ENCODE measurements around the gene UNC5B.

Gene UNC5B

DNA sequence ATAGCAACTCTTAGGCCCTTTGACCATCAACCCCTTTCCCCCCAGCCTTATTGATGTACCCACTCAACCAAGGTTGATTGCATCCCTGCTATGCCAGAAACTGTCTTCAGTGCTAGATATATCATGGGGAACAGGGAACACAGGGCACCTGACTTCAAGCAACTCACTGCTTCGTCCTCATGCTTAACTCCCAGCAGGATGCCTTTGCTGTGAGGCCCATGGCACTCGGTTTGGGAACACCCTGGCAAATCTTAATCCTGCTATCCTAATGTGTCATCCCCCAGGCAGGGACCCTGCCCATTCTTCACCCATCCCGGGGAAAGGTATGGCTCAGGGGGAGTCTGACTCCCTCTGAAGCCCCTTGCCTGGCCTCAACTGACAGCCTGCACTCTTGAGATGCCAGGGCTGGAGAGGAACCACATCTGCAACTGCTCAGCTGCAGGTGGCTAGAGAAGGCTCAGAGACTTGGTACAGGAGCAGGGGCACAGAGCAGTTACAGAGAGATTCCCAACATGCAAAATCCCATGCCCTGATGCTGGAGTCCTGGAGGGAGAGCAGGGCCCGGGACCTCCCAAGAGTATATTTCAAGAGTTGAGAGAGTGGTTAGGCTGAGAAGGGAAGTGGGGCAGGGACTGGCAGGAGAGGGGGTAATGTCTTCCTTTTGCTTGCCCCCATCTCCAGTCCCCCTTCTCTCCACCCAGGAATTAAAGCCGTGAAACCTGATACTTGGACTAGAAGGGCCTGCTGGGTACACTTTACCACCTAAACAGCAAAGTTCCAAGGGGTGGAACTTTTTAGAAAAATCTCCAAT, 2.4 kb upstream of the UNC5B start:
- H3K27ac ChIP-seq (ENCODE audit: low read depth, low read length): no peak overlapping the region
- H2AK5ac ChIP-seq (ENCODE audit: low read length): no peak overlapping the region
- no peak overlapping the region for H3K18ac ChIP-seq (ENCODE audit: low read length)
- no peak overlapping the region for H4K12ac ChIP-seq (ENCODE audit: low read depth, low read length)
- H3K36me3 ChIP-seq (ENCODE audit: control insufficient read depth in 1 of 2, insufficient read depth in 2 of 2, low read length in 2 of 2): peaks cover 5% of the 10 kb centered on the region in 2 experiments
- H3K79me2 ChIP-seq (ENCODE audit: control insufficient read depth, insufficient read depth, low read length, poor library complexity): peaks cover 21% of the 10 kb centered on the region
- H4K8ac ChIP-seq (ENCODE audit: low read depth, low read length): no peak overlapping the region
- H3K9ac ChIP-seq (ENCODE audit: low read length): no peak overlapping the region
- H3K4ac ChIP-seq (ENCODE audit: low read depth, low read length): no peak overlapping the region
- H3K9me3 ChIP-seq (ENCODE audit: insufficient read depth, low read depth, low read length): no peaks in the 10 kb centered on the region
- H3K4me3 ChIP-seq (ENCODE audit: low read depth, low read length): no peak overlapping the region
- H2BK5ac ChIP-seq (ENCODE audit: low read depth, low read length, poor library complexity): no peak overlapping the region
- H3K27me3 ChIP-seq (ENCODE audit: insufficient read depth, low read length): no peaks in the 10 kb centered on the region
- DNase-seq: no peak
- peaks cover 24% of the 10 kb centered on the region for H3K79me1 ChIP-seq (ENCODE audit: low read length)
- H4K91ac ChIP-seq (ENCODE audit: low read depth, low read length): no peak overlapping the region
- H3K23ac ChIP-seq (ENCODE audit: low read length): no peak overlapping the region
- WGBS (ENCODE audit: extremely low coverage, insufficient coverage, insufficient read length): no CpG with 5 or more reads among the region's 5 CpGs
- no peak overlapping the region for H2BK12ac ChIP-seq (ENCODE audit: low read length)
- no peak overlapping the region for H2AFZ ChIP-seq (ENCODE audit: insufficient read depth, low read length, poor library complexity)
- H2BK120ac ChIP-seq (ENCODE audit: insufficient read depth, low read length, poor library complexity): no peak overlapping the region
- no peak overlapping the region for H3K14ac ChIP-seq (ENCODE audit: low read length)
- no peak overlapping the region for H3K4me2 ChIP-seq (ENCODE audit: low read length)
- H3K4me1 ChIP-seq (ENCODE audit: control insufficient read depth in 1 of 2, insufficient read depth in 2 of 2, low read length in 2 of 2): peaks cover 8 to 11% of the 10 kb centered on the region in 2 experiments

DNA sequence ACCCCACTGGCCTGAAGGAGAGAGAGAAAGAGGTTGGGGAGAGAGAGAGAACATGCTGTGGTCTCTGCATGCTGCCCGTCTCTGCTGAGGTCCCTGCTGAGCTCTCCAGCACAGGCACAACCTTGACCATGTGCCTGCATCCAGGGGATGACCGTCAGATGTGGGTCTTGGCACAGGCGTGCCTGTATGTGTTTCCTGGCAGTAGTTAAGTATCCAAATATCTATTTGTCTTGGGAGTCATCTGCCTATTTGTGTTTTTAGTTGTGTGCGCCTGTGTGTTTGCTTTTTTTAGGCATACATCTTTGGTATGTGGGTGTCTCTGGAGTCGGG, 1.9 kb upstream of the UNC5B start:
- WGBS (ENCODE audit: extremely low coverage, insufficient coverage, insufficient read length): no CpG with 5 or more reads among the region's 5 CpGs
- no peak overlapping the region for H3K9ac ChIP-seq (ENCODE audit: low read length)
- peaks cover 5 to 8% of the 10 kb centered on the region in 2 experiments for H3K36me3 ChIP-seq (ENCODE audit: control insufficient read depth in 1 of 2, insufficient read depth in 2 of 2, low read length in 2 of 2)

DNA sequence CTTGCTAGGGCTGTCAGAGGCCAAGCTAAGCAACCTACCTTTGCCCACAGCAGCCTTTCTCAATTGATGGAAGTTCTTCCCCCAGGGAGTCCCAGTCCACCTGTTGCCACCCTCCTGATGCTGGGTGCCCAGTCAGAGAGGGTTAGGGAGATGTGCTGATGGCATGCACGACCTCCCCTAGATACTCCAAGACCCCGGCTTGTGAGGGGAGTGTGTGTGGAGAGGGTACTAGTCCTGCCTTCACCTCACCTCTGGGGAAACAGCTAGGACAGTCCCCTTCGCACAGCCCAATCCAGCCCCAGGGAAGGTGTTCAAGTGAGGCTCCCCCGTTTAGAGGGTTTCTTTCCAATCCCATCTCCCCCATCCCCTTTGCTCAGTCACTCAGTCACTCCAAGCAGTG, 1.3 kb upstream of the UNC5B start:
- Histone ChIP-seq H4K8ac (ENCODE audit: low read depth, low read length) (no peak overlapping the region), H3K27me3 (ENCODE audit: insufficient read depth, low read length) (no peaks in the 10 kb centered on the region), H3K79me1 (ENCODE audit: low read length) (peaks cover 29% of the 10 kb centered on the region), H4K12ac (ENCODE audit: low read depth, low read length) (no peak overlapping the region), H2BK5ac (ENCODE audit: low read depth, low read length, poor library complexity) (no peak overlapping the region), H3K14ac (ENCODE audit: low read length) (no peak overlapping the region), H3K4me2 (ENCODE audit: low read length) (no peak overlapping the region), H3K36me3 (ENCODE audit: control insufficient read depth in 1 of 2, insufficient read depth in 2 of 2, low read length in 2 of 2) (peaks cover 5 to 8% of the 10 kb centered on the region in 2 experiments), H3K4me3 (ENCODE audit: low read depth, low read length) (no peak overlapping the region), H3K4me1 (ENCODE audit: control insufficient read depth in 1 of 2, insufficient read depth in 2 of 2, low read length in 2 of 2) (peaks cover 19 to 20% of the 10 kb centered on the region in 2 experiments), H3K79me2 (ENCODE audit: control insufficient read depth, insufficient read depth, low read length, poor library complexity) (peaks cover 24% of the 10 kb centered on the region), H2AK5ac (ENCODE audit: low read length) (no peak overlapping the region), H2BK120ac (ENCODE audit: insufficient read depth, low read length, poor library complexity) (no peak overlapping the region), H3K27ac (ENCODE audit: low read depth, low read length) (no peak overlapping the region), H2AFZ (ENCODE audit: insufficient read depth, low read length, poor library complexity) (no peak overlapping the region), H3K9me3 (ENCODE audit: insufficient read depth, low read depth, low read length) (no peaks in the 10 kb centered on the region), H2BK12ac (ENCODE audit: low read length) (no peak overlapping the region), H3K9ac (ENCODE audit: low read length) (no peak overlapping the region), H3K4ac (ENCODE audit: low read depth, low read length) (no peak overlapping the region), H3K23ac (ENCODE audit: low read length) (no peak overlapping the region), H3K18ac (ENCODE audit: low read length) (no peak overlapping the region), H4K91ac (ENCODE audit: low read depth, low read length) (no peak overlapping the region)
- WGBS (ENCODE audit: extremely low coverage, insufficient coverage, insufficient read length): no CpG with 5 or more reads among the region's 4 CpGs
- DNase-seq: no peak

More for the DNA sequence above, 1.9 kb upstream of the UNC5B start:
- Histone ChIP-seq H3K79me2 (ENCODE audit: control insufficient read depth, insufficient read depth, low read length, poor library complexity) (peaks cover 24% of the 10 kb centered on the region), H2BK5ac (ENCODE audit: low read depth, low read length, poor library complexity) (no peak overlapping the region), H2AK5ac (ENCODE audit: low read length) (no peak overlapping the region), H3K18ac (ENCODE audit: low read length) (no peak overlapping the region), H3K4ac (ENCODE audit: low read depth, low read length) (no peak overlapping the region), H2BK120ac (ENCODE audit: insufficient read depth, low read length, poor library complexity) (no peak overlapping the region), H3K4me2 (ENCODE audit: low read length) (no peak overlapping the region), H2AFZ (ENCODE audit: insufficient read depth, low read length, poor library complexity) (no peak overlapping the region), H3K27ac (ENCODE audit: low read depth, low read length) (no peak overlapping the region), H4K91ac (ENCODE audit: low read depth, low read length) (no peak overlapping the region), H3K27me3 (ENCODE audit: insufficient read depth, low read length) (no peaks in the 10 kb centered on the region), H4K8ac (ENCODE audit: low read depth, low read length) (no peak overlapping the region), H3K23ac (ENCODE audit: low read length) (no peak overlapping the region), H3K9me3 (ENCODE audit: insufficient read depth, low read depth, low read length) (no peaks in the 10 kb centered on the region), H2BK12ac (ENCODE audit: low read length) (no peak overlapping the region), H4K12ac (ENCODE audit: low read depth, low read length) (no peak overlapping the region), H3K4me3 (ENCODE audit: low read depth, low read length) (no peak overlapping the region), H3K14ac (ENCODE audit: low read length) (no peak overlapping the region), H3K4me1 (ENCODE audit: control insufficient read depth in 1 of 2, insufficient read depth in 2 of 2, low read length in 2 of 2) (peaks cover 13 to 16% of the 10 kb centered on the region in 2 experiments), H3K79me1 (ENCODE audit: low read length) (peaks cover 27% of the 10 kb centered on the region)
- no peak for DNase-seq

DNA sequence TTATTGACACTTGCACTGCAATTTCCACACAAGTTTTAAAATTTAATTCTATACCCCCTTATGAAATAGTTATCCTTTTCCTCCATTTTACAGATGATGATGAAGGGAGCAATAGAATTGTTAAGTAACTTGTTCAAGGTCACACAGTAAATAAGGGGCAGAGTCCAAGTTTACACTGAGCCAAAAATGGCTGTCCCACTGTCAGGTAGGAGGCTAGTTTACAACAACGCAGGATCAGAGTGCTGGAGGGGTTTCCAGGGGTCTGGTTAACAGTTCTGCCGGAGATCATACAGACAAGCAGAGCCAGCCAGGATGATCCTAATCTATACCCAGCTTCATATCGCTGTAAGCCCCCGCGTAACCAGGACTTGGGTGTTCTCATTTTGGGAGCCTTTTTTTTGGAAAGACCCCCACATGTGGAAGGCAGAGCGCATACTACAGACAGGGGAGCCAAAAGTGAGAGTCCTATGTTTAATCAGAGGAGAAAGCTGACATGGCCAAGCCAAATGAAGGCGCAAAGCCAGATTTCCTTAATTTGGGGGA, 524 bp upstream of the UNC5B start:
- Histone ChIP-seq H3K14ac (ENCODE audit: low read length) (no peak overlapping the region), H3K27me3 (ENCODE audit: insufficient read depth, low read length) (no peaks in the 10 kb centered on the region), H3K23ac (ENCODE audit: low read length) (no peak overlapping the region), H3K9me3 (ENCODE audit: insufficient read depth, low read depth, low read length) (no peaks in the 10 kb centered on the region), H3K79me2 (ENCODE audit: control insufficient read depth, insufficient read depth, low read length, poor library complexity) (peaks cover 32% of the 10 kb centered on the region), H4K12ac (ENCODE audit: low read depth, low read length) (no peak overlapping the region), H3K4ac (ENCODE audit: low read depth, low read length) (no peak overlapping the region), H4K91ac (ENCODE audit: low read depth, low read length) (peak overlapping the region; percentile 50), H3K18ac (ENCODE audit: low read length) (peak overlapping the region; percentile 78), H3K36me3 (ENCODE audit: control insufficient read depth in 1 of 2, insufficient read depth in 2 of 2, low read length in 2 of 2) (peaks cover 5 to 8% of the 10 kb centered on the region in 2 experiments), H4K8ac (ENCODE audit: low read depth, low read length) (no peak overlapping the region), H2BK120ac (ENCODE audit: insufficient read depth, low read length, poor library complexity) (peak overlapping the region; percentile 76), H2BK12ac (ENCODE audit: low read length) (peak overlapping the region; percentile 68), H2AFZ (ENCODE audit: insufficient read depth, low read length, poor library complexity) (no peak overlapping the region), H3K4me3 (ENCODE audit: low read depth, low read length) (no peak overlapping the region), H3K79me1 (ENCODE audit: low read length) (peaks cover 37% of the 10 kb centered on the region), H3K4me1 (ENCODE audit: control insufficient read depth in 1 of 2, insufficient read depth in 2 of 2, low read length in 2 of 2) (peaks cover 26 to 28% of the 10 kb centered on the region in 2 experiments), H2AK5ac (ENCODE audit: low read length) (no peak overlapping the region), H3K9ac (ENCODE audit: low read length) (peak overlapping the region; percentile 61), H3K4me2 (ENCODE audit: low read length) (peak overlapping the region; percentile 87), H3K27ac (ENCODE audit: low read depth, low read length) (no peak overlapping the region), H2BK5ac (ENCODE audit: low read depth, low read length, poor library complexity) (peak overlapping the region; percentile 64)
- WGBS (ENCODE audit: extremely low coverage, insufficient coverage, insufficient read length): no CpG with 5 or more reads among the region's 7 CpGs
- DNase-seq: no peak
